Measurements from ENCODE around the gene FHIP1B. TPM values are rescaled to one million over a fixed set of nuclear protein-coding genes. Genes with fewer than 3 reads are reported as not detected.
A peak's percentile ranks its signal among the peaks of the same experiment; 100 is the strongest.

Gene FHIP1B
- total RNA-seq, 4 donors from 2014 or later = 135 to 484 (median 279) TPM

DNA sequence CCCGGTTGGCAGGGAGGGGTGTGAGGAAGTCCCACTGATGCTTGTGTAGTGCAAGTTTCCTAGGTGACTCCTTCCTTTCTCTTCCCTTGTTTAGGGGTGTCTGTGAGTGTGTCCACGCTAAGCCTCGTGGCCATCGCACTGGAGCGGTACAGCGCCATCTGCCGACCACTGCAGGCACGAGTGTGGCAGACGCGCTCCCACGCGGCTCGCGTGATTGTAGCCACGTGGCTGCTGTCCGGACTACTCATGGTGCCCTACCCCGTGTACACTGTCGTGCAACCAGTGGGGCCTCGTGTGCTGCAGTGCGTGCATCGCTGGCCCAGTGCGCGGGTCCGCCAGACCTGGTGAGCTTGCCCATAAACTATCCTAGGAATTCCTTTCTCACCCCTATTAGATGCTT lies 35.6 kb upstream of the FHIP1B start:
- H3K27ac ChIP-seq = no peak overlapping the region
- peak in 1 of 3 donors; percentile 48 for DNase-seq
- no peaks in the 10 kb centered on the region for H3K4me1 ChIP-seq
- H3K4me3 ChIP-seq = no peak overlapping the region
- no peaks in the 10 kb centered on the region for H3K36me3 ChIP-seq
- no peak for TF ChIP-seq POLR2A (IDR thresholded peaks at IDR 0.05)
- TF ChIP-seq CTCF (IDR thresholded peaks at IDR 0.05) = no peak
- H3K9me3 ChIP-seq = no peaks in the 10 kb centered on the region
- no peaks in the 10 kb centered on the region for H3K27me3 ChIP-seq

DNA sequence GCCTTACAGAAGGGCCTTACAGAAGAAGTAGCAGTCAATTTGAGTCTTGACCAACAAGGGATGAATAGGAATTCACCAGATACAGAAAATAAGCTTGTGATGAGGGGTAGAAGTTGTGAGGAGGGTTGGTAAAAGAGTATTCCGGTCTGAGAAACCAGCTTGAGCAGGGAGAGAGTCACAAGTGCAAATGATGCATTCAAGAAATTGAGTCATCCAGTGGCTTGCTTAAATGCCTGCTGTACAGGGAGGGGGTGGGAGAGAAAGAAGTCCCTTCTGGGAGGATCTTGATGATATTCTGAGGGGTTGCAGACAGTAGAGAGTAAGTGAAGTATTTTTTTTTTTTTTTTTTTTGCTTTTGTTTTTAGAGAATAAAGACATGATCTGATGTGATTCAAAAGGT lies 34.4 kb upstream of the FHIP1B start:
- H3K27me3 ChIP-seq = no peaks in the 10 kb centered on the region
- H3K9me3 ChIP-seq = no peaks in the 10 kb centered on the region
- DNase-seq = no peak
- H3K4me1 ChIP-seq = no peaks in the 10 kb centered on the region
- H3K27ac ChIP-seq = no peak overlapping the region
- no peak overlapping the region for H3K4me3 ChIP-seq
- no peak for TF ChIP-seq POLR2A (IDR thresholded peaks at IDR 0.05)
- no peaks in the 10 kb centered on the region for H3K36me3 ChIP-seq

- H3K27me3 ChIP-seq = peaks cover 0 to 18% of the 10 kb centered on the region in 2 donors
- DNase-seq = no peak
- TF ChIP-seq CTCF (IDR thresholded peaks at IDR 0.05) (no peak), POLR2A (IDR thresholded peaks at IDR 0.05) (no peak)
- no peak overlapping the region for H3K27ac ChIP-seq
- no peak overlapping the region for H3K4me3 ChIP-seq
- no peaks in the 10 kb centered on the region for H3K9me3 ChIP-seq
- no peaks in the 10 kb centered on the region for H3K36me3 ChIP-seq
- H3K4me1 ChIP-seq = peaks cover 0 to 13% (median 2%) of the 10 kb centered on the region in 4 donors
Observed at GRCh38 chr11:6263662-6264061, 29.2 kb upstream of the FHIP1B start.

DNA sequence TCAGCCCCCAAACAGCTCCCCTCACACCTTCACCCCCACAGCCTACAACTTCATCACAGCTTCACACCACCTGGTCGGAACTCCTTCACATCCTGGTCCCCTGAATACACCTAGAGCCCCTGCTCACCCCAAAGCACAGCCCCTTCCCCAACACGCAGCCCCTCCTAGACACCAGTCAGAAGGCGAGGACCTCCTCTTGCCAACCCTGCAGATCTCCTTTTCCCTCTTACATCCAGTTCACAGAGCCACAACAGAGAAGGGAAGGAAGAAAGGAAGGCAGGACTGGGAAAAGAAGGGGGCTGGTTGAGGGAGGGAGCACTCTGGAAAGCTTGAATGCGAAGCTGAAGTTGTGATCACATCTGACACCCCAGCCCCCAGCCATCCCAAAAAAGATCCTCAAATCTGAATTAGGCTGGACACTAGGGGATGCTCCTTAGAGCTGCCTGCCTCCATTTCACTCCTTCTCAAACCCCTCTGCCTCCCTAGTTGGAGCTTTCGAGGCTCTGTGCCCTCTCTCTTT lies 25.8 kb upstream of the FHIP1B start:
- Histone ChIP-seq H3K27ac (no peak overlapping the region), H3K4me3 (peak overlapping the region in 1 of 4 donors; percentile 42), H3K36me3 (no peaks in the 10 kb centered on the region), H3K4me1 (peaks cover 0 to 15% (median 2%) of the 10 kb centered on the region in 4 donors), H3K9me3 (no peaks in the 10 kb centered on the region), H3K27me3 (peaks cover 0 to 25% of the 10 kb centered on the region in 2 donors)
- TF ChIP-seq CTCF (IDR thresholded peaks at IDR 0.05) = no peak
- no peak for TF ChIP-seq POLR2A (IDR thresholded peaks at IDR 0.05)
- no peak for DNase-seq

- Histone ChIP-seq H3K27ac (no peak overlapping the region), H3K27me3 (peaks cover 0 to 25% of the 10 kb centered on the region in 2 donors), H3K4me1 (peaks cover 0 to 15% (median 2%) of the 10 kb centered on the region in 4 donors), H3K9me3 (no peaks in the 10 kb centered on the region), H3K4me3 (peak overlapping the region in 3 of 4 donors; percentile 35 to 42 (median 41)), H3K36me3 (no peaks in the 10 kb centered on the region)
- no peak for TF ChIP-seq POLR2A (IDR thresholded peaks at IDR 0.05)
- no peak for TF ChIP-seq CTCF (IDR thresholded peaks at IDR 0.05)
- no peak for DNase-seq
Observed at GRCh38 chr11:6258571-6259081, 24.2 kb upstream of the FHIP1B start.

- no peak for DNase-seq
- TF ChIP-seq POLR2A (IDR thresholded peaks at IDR 0.05) (no peak), CTCF (IDR thresholded peaks at IDR 0.05) (no peak)
- H3K4me1 ChIP-seq = peaks cover 0 to 15% (median 2%) of the 10 kb centered on the region in 4 donors
- H3K9me3 ChIP-seq = no peaks in the 10 kb centered on the region
- no peak overlapping the region for H3K27ac ChIP-seq
- no peaks in the 10 kb centered on the region for H3K36me3 ChIP-seq
- H3K27me3 ChIP-seq = peaks cover 0 to 25% of the 10 kb centered on the region in 2 donors
- H3K4me3 ChIP-seq = no peak overlapping the region
Observed at GRCh38 chr11:6258141-6258540, 23.7 kb upstream of the FHIP1B start.
